Mucosa of descending colon (tissue), 3 donors: ENCODE measurements around the gene CISTR. TPM values are rescaled to one million over a fixed set of nuclear protein-coding genes. Genes with fewer than 3 reads are reported as not detected.
"Not testable (repeated sequence)": the region's sequence is repeated elsewhere in the genome, so short reads cannot be mapped to it uniquely, and the experiment has no call there.

Experiments used
- ATAC-seq: fragments of 200-7000 bp; cut with Tn5 transposase; one replicate; pipeline ENCODE4 v1.9.1; 2020; ENCODE audit warnings: mild to moderate bottlenecking, moderate library complexity
- DNase-seq, 3 donors: peaks; one replicate each; pipeline ENCODE4 v3.0.0-alpha.2; 2020
- H3K36me3 ChIP-seq: fragments of 200-600 bp; one replicate; pipeline ENCODE4 v1.8.0; 2021; ENCODE audit warnings: low read depth, mild to moderate bottlenecking
- H3K4me1 ChIP-seq: fragments of 200-600 bp; one replicate; pipeline ENCODE4 v1.8.0; 2021; ENCODE audit warnings: low read depth, mild to moderate bottlenecking
- H3K4me3 ChIP-seq: fragments of 200-600 bp; one replicate; pipeline ENCODE4 v1.8.0; 2021; ENCODE audit warnings: mild to moderate bottlenecking
- H3K9me3 ChIP-seq: fragments of 200-600 bp; one replicate; pipeline ENCODE4 v1.8.0; 2021; ENCODE audit warnings: mild to moderate bottlenecking
- intact Hi-C, 2 donors: fragments of 100-400 bp; cut with DNase I in 1 of 2; cut with micrococcal nuclease in 1 of 2; formaldehyde crosslinking; loops; one replicate each; pipeline versions ENCODE4 v1.11.0 to v1.11.1; 2022; cut with DNase I, micrococcal nuclease
- total RNA-seq, 3 donors: library from RNA; stranded (reverse); fragmentation: NEBNext Ultra II Directional in 2 of 3; extraction: Animal tissue kit (Norgen Biotek cat#: 25700) in 2 of 3; gene quantifications; one replicate each; pipeline versions ENCODE4 v1.2.1 to v1.2.4, GENCODE V29; 2021 to 2023
- TF ChIP-seq, protein P1 (sequence below): fragments of 200-600 bp; IDR thresholded peaks from one replicate; pipeline ENCODE4 v1.8.0; 2022; ENCODE audit warnings: antibody characterized with exemption, mild to moderate bottlenecking
- donor health status: DM: no; HTN: no; CAD: no; lungs with moderate emphysema.
- donor health status: DM: no; HTN: no; CAD: no.
- donor health status: DM: no; HTN: yes; CAD: no.

Gene CISTR
- total RNA-seq, 3 donors from 2014 or later, result not detected

DNA sequence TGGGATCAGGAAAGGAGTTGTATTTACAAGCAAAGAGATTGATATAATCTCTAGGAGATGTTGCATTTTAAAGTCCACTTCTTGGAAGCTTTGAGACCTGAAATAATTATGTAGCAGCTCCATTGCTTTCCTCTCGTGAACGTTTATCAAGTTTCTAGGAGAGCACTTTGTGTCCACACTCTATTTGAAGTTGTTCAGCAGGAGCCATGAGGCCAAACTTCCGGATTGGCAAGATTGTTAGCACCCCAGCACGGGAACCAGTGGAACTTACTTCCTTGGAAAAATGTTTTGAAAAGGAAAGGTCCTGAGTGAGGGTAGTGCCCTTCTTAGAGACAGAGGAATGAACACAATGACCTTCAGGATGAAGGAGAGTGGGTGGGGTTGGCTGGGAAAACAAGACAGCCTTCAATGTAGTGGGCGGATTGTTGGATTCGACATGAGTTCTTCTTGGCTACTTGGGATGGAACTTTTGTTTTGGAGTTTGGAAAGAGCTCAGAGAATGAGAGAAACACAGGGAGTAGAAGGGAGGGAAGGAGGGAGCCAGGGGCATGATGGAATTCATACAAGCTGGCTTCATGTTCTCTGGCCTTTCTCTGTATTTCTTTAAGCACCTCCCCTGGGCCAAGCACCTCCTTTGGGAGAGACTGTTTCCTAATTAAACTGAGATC is 23.8 kb upstream of the CISTR start:
- Histone ChIP-seq H3K4me3 (no peak overlapping the region), H3K36me3 (no peaks in the 10 kb centered on the region), H3K4me1 (no peaks in the 10 kb centered on the region), H3K9me3 (no peaks in the 10 kb centered on the region)
- DNase-seq, result no peak
- TF ChIP-seq, protein P1, sequence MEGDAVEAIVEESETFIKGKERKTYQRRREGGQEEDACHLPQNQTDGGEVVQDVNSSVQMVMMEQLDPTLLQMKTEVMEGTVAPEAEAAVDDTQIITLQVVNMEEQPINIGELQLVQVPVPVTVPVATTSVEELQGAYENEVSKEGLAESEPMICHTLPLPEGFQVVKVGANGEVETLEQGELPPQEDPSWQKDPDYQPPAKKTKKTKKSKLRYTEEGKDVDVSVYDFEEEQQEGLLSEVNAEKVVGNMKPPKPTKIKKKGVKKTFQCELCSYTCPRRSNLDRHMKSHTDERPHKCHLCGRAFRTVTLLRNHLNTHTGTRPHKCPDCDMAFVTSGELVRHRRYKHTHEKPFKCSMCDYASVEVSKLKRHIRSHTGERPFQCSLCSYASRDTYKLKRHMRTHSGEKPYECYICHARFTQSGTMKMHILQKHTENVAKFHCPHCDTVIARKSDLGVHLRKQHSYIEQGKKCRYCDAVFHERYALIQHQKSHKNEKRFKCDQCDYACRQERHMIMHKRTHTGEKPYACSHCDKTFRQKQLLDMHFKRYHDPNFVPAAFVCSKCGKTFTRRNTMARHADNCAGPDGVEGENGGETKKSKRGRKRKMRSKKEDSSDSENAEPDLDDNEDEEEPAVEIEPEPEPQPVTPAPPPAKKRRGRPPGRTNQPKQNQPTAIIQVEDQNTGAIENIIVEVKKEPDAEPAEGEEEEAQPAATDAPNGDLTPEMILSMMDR, result no peak
- ATAC-seq, result no peak
- intact Hi-C loops, result no loop called here

DNA sequence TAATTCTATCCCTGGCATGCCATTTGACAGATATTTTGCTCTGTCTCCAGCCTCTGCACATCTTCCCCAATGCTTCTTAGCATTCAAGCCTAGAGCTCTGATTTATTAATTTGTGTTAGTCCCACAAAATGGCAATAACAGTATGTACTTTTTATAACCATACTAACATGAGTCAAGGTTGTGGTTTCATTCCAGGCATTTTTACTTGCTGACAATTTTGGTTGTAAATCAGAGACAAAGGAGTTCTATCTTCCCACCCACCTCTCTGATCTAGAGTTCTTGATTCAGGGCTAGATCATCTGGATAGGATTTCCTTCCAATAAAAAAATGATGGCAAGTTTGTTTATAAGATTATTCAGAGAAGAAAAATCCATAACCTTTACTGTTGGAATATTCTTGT is 18.5 kb upstream of the CISTR start:
- Histone ChIP-seq H3K4me1 (no peaks in the 10 kb centered on the region), H3K36me3 (no peaks in the 10 kb centered on the region), H3K9me3 (no peaks in the 10 kb centered on the region), H3K4me3 (no peak overlapping the region)
- no peak for DNase-seq
- intact Hi-C loops, result no loop called here
- no peak for ATAC-seq
- TF ChIP-seq, protein P1, result no peak

DNA sequence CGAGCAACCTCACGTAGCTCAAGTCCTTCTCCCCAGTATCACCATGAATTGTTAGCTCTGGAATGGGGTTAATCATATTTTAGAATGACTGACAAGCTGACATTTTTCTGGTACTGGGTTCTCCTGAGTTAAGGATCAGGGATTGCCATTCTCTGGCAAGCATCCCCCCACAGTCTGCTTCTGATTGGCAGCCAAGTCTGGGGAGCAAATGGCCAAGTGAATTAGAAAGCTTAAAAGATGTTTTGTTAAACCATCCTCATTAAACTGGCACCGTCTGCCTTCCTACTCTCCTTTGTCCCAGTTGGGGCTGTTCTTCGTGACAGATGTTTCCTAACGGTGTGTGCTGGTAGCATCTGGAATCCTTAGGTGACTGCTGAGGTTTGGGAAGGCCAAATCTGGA is 17.2 kb upstream of the CISTR start:
- Histone ChIP-seq H3K36me3 (no peaks in the 10 kb centered on the region), H3K9me3 (no peaks in the 10 kb centered on the region), H3K4me1 (no peaks in the 10 kb centered on the region), H3K4me3 (no peak overlapping the region)
- no peak for ATAC-seq
- TF ChIP-seq, protein P1, result no peak
- DNase-seq, result no peak
- intact Hi-C loops, result no loop called here

DNA sequence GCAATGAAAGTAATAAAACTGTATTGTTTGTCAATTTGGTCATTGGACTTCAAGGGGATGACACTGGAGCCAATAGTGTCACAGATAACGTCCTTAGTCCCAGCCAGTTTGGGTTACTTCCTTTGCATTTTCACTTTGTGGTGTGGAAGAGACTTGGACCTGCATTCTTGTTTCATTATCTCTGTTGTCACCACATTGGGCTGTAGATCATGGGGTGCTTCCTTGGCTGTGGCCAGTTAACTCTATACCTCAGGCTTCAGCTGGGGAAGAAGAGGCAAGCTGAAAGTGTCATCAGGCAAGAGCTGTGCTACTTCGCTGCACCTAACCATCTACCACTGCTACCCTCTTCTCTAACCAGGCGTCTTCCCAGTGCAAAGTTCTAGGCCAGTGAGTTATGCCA is 15.1 kb upstream of the CISTR start:
- H3K36me3 ChIP-seq, result no peaks in the 10 kb centered on the region
- DNase-seq, result no peak
- TF ChIP-seq, protein P1, result no peak
- H3K4me3 ChIP-seq, result no peak overlapping the region
- no peaks in the 10 kb centered on the region for H3K4me1 ChIP-seq
- intact Hi-C loops, result no loop called here
- no peaks in the 10 kb centered on the region for H3K9me3 ChIP-seq
- no peak for ATAC-seq

DNA sequence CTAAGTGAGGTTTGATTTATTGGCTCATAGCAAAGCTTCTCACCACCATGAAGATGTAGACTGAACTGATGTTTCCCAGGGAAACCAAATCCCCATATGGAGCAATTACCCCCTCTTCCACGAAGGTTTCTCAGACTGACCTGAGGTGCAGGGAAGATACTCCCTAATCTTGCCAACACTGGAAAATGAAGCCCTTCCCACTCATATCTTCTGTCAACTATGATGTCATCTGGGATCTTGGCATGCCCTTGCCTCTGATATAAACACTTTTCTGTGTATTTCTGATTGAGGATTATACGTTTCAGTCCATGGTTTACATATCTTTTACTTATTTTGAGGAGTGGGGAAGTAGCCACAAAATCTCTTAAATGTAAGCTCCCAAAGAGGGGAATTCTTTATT is 14.1 kb upstream of the CISTR start:
- H3K4me1 ChIP-seq, result no peaks in the 10 kb centered on the region
- no peak overlapping the region for H3K4me3 ChIP-seq
- no peaks in the 10 kb centered on the region for H3K9me3 ChIP-seq
- ATAC-seq (no peak), DNase-seq (no peak)
- H3K36me3 ChIP-seq, result no peaks in the 10 kb centered on the region
- intact Hi-C loops, result no loop called here
- TF ChIP-seq, protein P1, result no peak

DNA sequence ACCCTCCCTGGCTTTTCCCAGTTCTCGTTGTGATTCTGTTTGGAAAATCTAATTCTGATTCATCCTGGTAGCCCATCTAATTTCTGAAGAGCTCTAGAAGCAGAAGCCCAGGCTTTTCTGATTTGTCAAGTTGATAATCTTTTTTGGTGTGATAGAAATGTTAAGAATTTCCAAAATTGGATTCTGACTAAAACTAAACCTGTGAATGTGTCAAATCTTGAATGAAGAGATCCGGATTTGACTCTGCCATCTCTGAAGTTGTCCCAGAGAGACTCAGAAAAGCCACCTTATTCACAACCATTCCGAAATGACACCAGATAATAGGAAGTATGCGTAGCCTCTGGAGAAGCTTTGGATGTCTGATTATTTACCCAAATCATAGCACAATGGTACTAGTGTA is 12.8 kb upstream of the CISTR start:
- intact Hi-C loops, result no loop called here
- no peaks in the 10 kb centered on the region for H3K4me1 ChIP-seq
- H3K9me3 ChIP-seq, result no peaks in the 10 kb centered on the region
- no peak for DNase-seq
- no peak overlapping the region for H3K4me3 ChIP-seq
- ATAC-seq, result no peak
- TF ChIP-seq, protein P1, result no peak
- H3K36me3 ChIP-seq, result no peaks in the 10 kb centered on the region

DNA sequence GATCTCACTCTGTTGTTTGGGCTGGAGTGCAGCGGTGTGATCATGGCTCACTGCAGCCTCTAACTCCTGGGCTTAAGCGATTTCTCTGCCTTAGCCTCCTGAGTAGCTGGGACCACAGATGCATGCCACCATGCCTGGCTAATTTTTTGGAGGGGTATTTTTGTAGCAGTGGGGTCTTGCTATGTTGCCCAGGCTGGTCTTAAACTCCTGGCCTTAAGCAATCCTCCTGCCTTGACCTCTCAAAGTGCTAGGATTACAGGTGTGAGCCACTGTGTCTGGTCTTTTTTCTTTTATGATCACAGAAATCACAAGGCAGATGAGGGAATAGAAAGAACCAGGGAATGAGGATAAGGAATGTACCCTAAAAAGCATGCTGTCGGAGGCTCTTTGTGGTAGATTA is 11.0 kb upstream of the CISTR start:
- H3K4me3 ChIP-seq, H3K4me1 ChIP-seq, ATAC-seq, intact Hi-C loops, DNase-seq, H3K9me3 ChIP-seq, H3K36me3 ChIP-seq: not testable (repeated sequence)
